H1 (cell line): ENCODE results near the gene CPNE4. TPM values are rescaled to one million over a fixed set of nuclear protein-coding genes. Genes with fewer than 3 reads are reported as not detected.

ENCODE experiments used
- KDM4A ChIP-seq: IDR thresholded peaks from one replicate; pipeline ENCODE4 v1.7.1; 2012; ENCODE audit warnings: low read depth, mild to moderate bottlenecking, moderate library complexity, low read length, inconsistent platforms; ENCODE audit not compliant: severe bottlenecking
- polyA plus RNA-seq, 7 experiments: library from polyadenylated mRNA; depleted of rRNA in 3 of 7; stranded (reverse) in 5 of 7; unstranded in 2 of 7; fragments of >200 nt in 5 of 7; fragments of 200-250 nt in 2 of 7; gene quantifications; 1 replicate in 5 of 7; 2 replicates in 1 of 7; 4 replicates in 1 of 7; pipeline versions ENCODE4 v1.2.1 to v1.2.3, GENCODE V29; 2011 to 2013; ENCODE audit warnings: missing spikeins in 2 of 7, mixed read lengths in 2 of 7
- total RNA-seq: library from RNA; stranded (reverse); fragmentation: NEBNext Ultra II Directional; extraction: Animal tissue kit (Norgen Biotek cat#: 25700); gene quantifications from 2 replicates; pipeline ENCODE4 v1.2.1, GENCODE V29; 2021

CPNE4 gene
- total and polyA plus RNA-seq, 2 of the 8 experiments (the other 6 are each of a cell fraction or from before 2014, with no cell fraction given) = 0.82 to 3.8 TPM

GRCh38 chr3:131530843-131531242, 504.0 kb downstream of the CPNE4 start (continued):
- TF ChIP-seq KDM4A = no peak
